Transverse colon (tissue), 4 donors: ENCODE results near the gene KCTD5. TPM values are rescaled to one million over a fixed set of nuclear protein-coding genes. Genes with fewer than 3 reads are reported as not detected.

Experiments
- DNase-seq: peaks from one replicate; pipeline ENCODE4 v3.0.0-alpha.2; 2019
- H3K27ac ChIP-seq, 4 donors: fragments of 200-600 bp; sonication (generic); 2 replicates each; pipeline ENCODE4 v1.5.1; 2016 to 2018; ENCODE audit warnings: inconsistent platforms in 4 of 4
- H3K27me3 ChIP-seq: fragments of 200-600 bp; sonication (generic); 2 replicates; pipeline ENCODE4 v1.5.1; 2017; ENCODE audit warnings: inconsistent platforms
- H3K36me3 ChIP-seq, 4 donors: fragments of 200-600 bp; sonication (generic); 2 replicates each; pipeline ENCODE4 v1.5.1; 2017 to 2019; ENCODE audit warnings: inconsistent platforms in 4 of 4
- H3K4me1 ChIP-seq, 4 donors: fragments of 200-600 bp; sonication (generic); 2 replicates each; pipeline ENCODE4 v1.5.1; 2017 to 2020; ENCODE audit warnings: inconsistent platforms in 4 of 4
- H3K4me3 ChIP-seq, 4 donors: fragments of 200-600 bp; sonication (generic); 1 replicate in 1 of 4; 2 replicates in 3 of 4; pipeline versions ENCODE4 v1.5.1 to v1.6.1; 2017 to 2019; ENCODE audit warnings: inconsistent platforms in 4 of 4
- H3K9me3 ChIP-seq, 2 donors: fragments of 200-600 bp; sonication (generic); 2 replicates each; pipeline ENCODE4 v1.5.1; 2017 to 2019; ENCODE audit warnings: inconsistent platforms in 2 of 2
- CTCF ChIP-seq, 5 experiments: fragments of 200-600 bp in 3 of 5; fragments of 450-650 bp in 2 of 5; sonication (generic) in 3 of 5; IDR thresholded peaks; 1 replicate in 2 of 5; 2 replicates in 3 of 5; pipeline ENCODE4 v1.5.1; 2016 to 2017; ENCODE audit warnings: antibody characterized with exemption in 5 of 5, inconsistent platforms in 3 of 5, mild to moderate bottlenecking in 2 of 5, moderate library complexity in 1 of 5
- EP300 ChIP-seq: sonication (generic); formaldehyde crosslinking; IDR thresholded peaks from one replicate; pipeline ENCODE4 v1.6.1; 2017; ENCODE audit warnings: antibody characterized with exemption, low read depth
- POLR2A ChIP-seq: fragments of 450-650 bp; IDR thresholded peaks from one replicate; pipeline ENCODE4 v1.6.1; 2016; ENCODE audit warnings: antibody characterized with exemption, mild to moderate bottlenecking, moderate library complexity
- POLR2AphosphoS5 ChIP-seq, 3 donors: sonication (generic); formaldehyde crosslinking; IDR thresholded peaks; one replicate each; pipeline ENCODE4 v1.6.1; 2016; ENCODE audit warnings: antibody characterized with exemption in 3 of 3
- WGBS, 2 donors: methylation state at CpG; one replicate each; pipeline ENCODE4 v1.1.5; 2018; ENCODE audit warnings: low coverage in 1 of 2; 5-methylcytosine and 5-hydroxymethylcytosine counted together
- in situ Hi-C, 4 donors: fragments of 200-750 bp; cut with MboI; loops; one replicate each; pipeline versions ENCODE4 v1.15.0 to v1.15.1; 2017; ENCODE audit warnings: low sequenced_read_pairs in 3 of 4, low pct_ligation_motif_present in 1 of 4, low pct_unique_long_range_greater_than_20kb in 1 of 4
- intact Hi-C: fragments of 100-400 bp; cut with DNase I; formaldehyde crosslinking; loops from one replicate; pipeline ENCODE4 v1.15.1; 2023; ENCODE audit warnings: low total_unique reads
- total RNA-seq, 4 donors: library from RNA; depleted of rRNA; stranded (reverse); fragments of >200 nt; gene quantifications; one replicate each; pipeline ENCODE4 v1.1.0, GENCODE V29; 2016

Gene KCTD5
- total RNA-seq, 4 donors from 2014 or later, result 44.2 to 107 (median 60.3) TPM

- intact Hi-C loops, result no loop called here
- Histone ChIP-seq H3K9me3 (no peaks in the 10 kb centered on the region), H3K27me3 (no peaks in the 10 kb centered on the region), H3K27ac (peak overlapping the region in 2 of 4 donors; percentile 27 to 100), H3K4me1 (peaks cover 31 to 62% (median 38%) of the 10 kb centered on the region in 4 donors), H3K36me3 (peaks cover 2 to 32% (median 18%) of the 10 kb centered on the region in 4 donors), H3K4me3 (peak overlapping the region in 3 of 4 donors; percentile 4 to 94 (median 83))
- no peak for TF ChIP-seq EP300
- no peak for TF ChIP-seq POLR2A
- no peak for TF ChIP-seq POLR2AphosphoS5 (IDR thresholded peaks at IDR 0.05)
- no peak for TF ChIP-seq CTCF (IDR thresholded peaks at IDR 0.05)
- 20 to 21% methylated on average over 3 of the region's 3 CpGs for WGBS, 2 donors
- in situ Hi-C loops, result no loop called here
- no peak for DNase-seq
These were observed 72.8 kb downstream of the KCTD5 start for GRCh38 chr16:2755158-2755557.

- peaks cover 29 to 70% (median 38%) of the 10 kb centered on the region in 4 donors for H3K4me1 ChIP-seq
- DNase-seq, result no peak
- intact Hi-C loops (no loop called here), in situ Hi-C loops (no loop called here)
- 88 to 89% methylated on average over 12 to 30 of the region's 30 CpGs for WGBS, 2 donors
- peaks cover 2 to 43% (median 25%) of the 10 kb centered on the region in 4 donors for H3K36me3 ChIP-seq
- H3K27me3 ChIP-seq, result no peaks in the 10 kb centered on the region
- TF ChIP-seq POLR2AphosphoS5 (IDR thresholded peaks at IDR 0.05) (no peak), CTCF (IDR thresholded peaks at IDR 0.05) (no peak), EP300 (no peak), POLR2A (no peak)
- H3K9me3 ChIP-seq, result no peaks in the 10 kb centered on the region
- no peak overlapping the region for H3K4me3 ChIP-seq
- H3K27ac ChIP-seq, result no peak overlapping the region
These were observed 74.1 kb downstream of the KCTD5 start for GRCh38 chr16:2756288-2757015.

- Histone ChIP-seq H3K9me3 (no peaks in the 10 kb centered on the region), H3K27ac (no peak overlapping the region), H3K27me3 (no peaks in the 10 kb centered on the region), H3K4me3 (no peak overlapping the region), H3K36me3 (peaks cover 2 to 52% (median 29%) of the 10 kb centered on the region in 4 donors), H3K4me1 (peaks cover 24 to 64% (median 32%) of the 10 kb centered on the region in 4 donors)
- in situ Hi-C loops, result no loop called here
- TF ChIP-seq POLR2AphosphoS5 (IDR thresholded peaks at IDR 0.05) (no peak), POLR2A (no peak), CTCF (IDR thresholded peaks at IDR 0.05) (no peak), EP300 (no peak)
- intact Hi-C loops, result no loop called here
- WGBS, 2 donors, result 84% methylated on average over 7 to 11 of the region's 11 CpGs
- DNase-seq, result no peak
These were observed 75.0 kb downstream of the KCTD5 start for GRCh38 chr16:2757344-2757743.

Other genes with a start within 250 kb of the KCTD5 start
- 1 to 10 TPM in 2 of 4 donors, not detected in 2; 1.4 to 2.3 TPM for gene TEDC2, start 222.4 kb upstream of the KCTD5 start, total RNA-seq
- gene NTN3, start 211.2 kb upstream of the KCTD5 start, total RNA-seq, result not detected
- gene TBC1D24, start 207.4 kb upstream of the KCTD5 start, total RNA-seq, result 10 to 100 TPM in 2 of 4 donors, 1 to 10 TPM in 2; 8.3 to 19.3 (median 11.6) TPM
- 100 to 1,000 TPM; 101 to 237 (median 135) TPM for gene ATP6V0C, start 168.6 kb upstream of the KCTD5 start, total RNA-seq
- gene AMDHD2, start 162.2 kb upstream of the KCTD5 start, total RNA-seq, result 100 to 1,000 TPM in 1 of 4 donors, 10 to 100 TPM in 3; 30.2 to 115 (median 52.4) TPM
- gene CEMP1, start 151.1 kb upstream of the KCTD5 start, total RNA-seq, result 1 to 10 TPM in 2 of 4 donors, not detected in 2; 1.9 to 3.1 TPM
- 10 to 100 TPM; 39.6 to 96.9 (median 69.5) TPM for gene PDPK1, start 144.5 kb upstream of the KCTD5 start, total RNA-seq
- 1 to 10 TPM in 1 of 4 donors, not detected in 3; 1.3 TPM for gene PRSS27, start 37.7 kb downstream of the KCTD5 start, total RNA-seq
- 1,000 to 10,000 TPM in 2 of 4 donors, 100 to 1,000 TPM in 2; 545 to 3,500 (median 1,361) TPM for gene SRRM2, start 70.1 kb downstream of the KCTD5 start, total RNA-seq
- gene ELOB, start 94.8 kb downstream of the KCTD5 start, total RNA-seq, result 100 to 1,000 TPM; 133 to 433 (median 288) TPM
- not detected for gene PRSS33, start 105.0 kb downstream of the KCTD5 start, total RNA-seq
- not detected for gene PRSS41, start 115.9 kb downstream of the KCTD5 start, total RNA-seq
- gene PRSS21, start 134.7 kb downstream of the KCTD5 start, total RNA-seq, result 1 to 10 TPM in 2 of 4 donors, not detected in 2; 1.6 to 1.9 TPM
- gene ZG16B, start 147.8 kb downstream of the KCTD5 start, total RNA-seq, result 10 to 100 TPM in 2 of 4 donors, 1 to 10 TPM in 1, not detected in 1; 5.2 to 28.3 (median 15.9) TPM
- 10 to 100 TPM in 1 of 4 donors, 1 to 10 TPM in 1, not detected in 2; 2.5 to 11.2 TPM for gene PRSS22, start 175.6 kb downstream of the KCTD5 start, total RNA-seq
- gene FLYWCH2, start 200.7 kb downstream of the KCTD5 start, total RNA-seq, result 10 to 100 TPM; 35.0 to 74.4 (median 50.9) TPM
- 10 to 100 TPM; 29.1 to 59.1 (median 34.6) TPM for gene FLYWCH1, start 229.4 kb downstream of the KCTD5 start, total RNA-seq